ENCODE measurements around the gene SRRM3.
"Not testable (repeated sequence)": the region's sequence is repeated elsewhere in the genome, so short reads cannot be mapped to it uniquely, and the experiment has no call there.

SRRM3 gene

GRCh38 chr7:76226878-76227423 lies 25.3 kb downstream of the SRRM3 start:
- DNase-seq (ENCODE audit: low read depth in 1 of 2, low spot score in 1 of 2): not testable (repeated sequence)

DNA sequence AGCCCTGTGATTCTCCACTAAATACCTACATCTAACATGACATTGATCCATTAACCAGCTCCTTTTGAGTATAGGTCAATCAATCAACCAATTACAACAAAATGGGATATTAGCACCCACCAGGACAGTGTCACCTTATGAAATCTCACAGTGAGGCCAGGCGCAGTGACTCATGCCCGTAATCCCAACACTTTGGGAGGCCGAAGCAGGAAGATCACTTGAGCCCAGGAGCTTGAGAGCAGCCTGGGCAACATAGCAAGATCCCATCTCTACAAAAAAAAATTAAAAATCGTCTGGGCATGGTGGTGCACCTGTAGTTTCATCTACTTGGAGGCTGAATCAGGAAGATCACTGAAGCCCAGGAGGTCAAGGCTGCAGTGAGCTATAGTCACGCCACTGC lies 28.5 kb downstream of the SRRM3 start:
- DNase-seq (ENCODE audit: low read depth in 1 of 2, low spot score in 1 of 2): no peak

- DNase-seq (ENCODE audit: low read depth in 1 of 2, low spot score in 1 of 2): no peak
These were observed 29.4 kb downstream of the SRRM3 start for GRCh38 chr7:76231071-76231470.

DNA sequence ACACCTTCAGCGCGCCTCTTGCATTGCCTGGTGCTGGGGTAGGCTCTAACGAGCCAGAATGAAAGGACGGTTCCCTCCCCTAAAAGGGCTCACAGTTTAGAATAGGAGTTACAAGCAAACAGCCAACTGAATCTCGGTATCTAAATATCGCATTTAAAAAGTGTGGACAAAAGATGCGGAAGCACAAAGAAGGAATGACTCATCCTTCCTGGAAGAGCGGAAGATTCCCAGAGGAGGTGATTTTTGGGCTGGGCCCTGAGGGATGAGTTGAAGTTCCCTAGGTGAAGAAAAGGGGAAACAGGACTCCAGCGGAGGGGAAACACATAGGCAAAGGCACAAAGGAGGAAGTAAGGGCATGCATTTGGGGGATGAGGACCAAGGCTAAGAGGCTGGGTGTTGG lies 29.9 kb downstream of the SRRM3 start:
- DNase-seq (ENCODE audit: low read depth in 1 of 2, low spot score in 1 of 2): no peak

- no peak for DNase-seq (ENCODE audit: low read depth in 1 of 2, low spot score in 1 of 2)
These were observed 31.0 kb downstream of the SRRM3 start for GRCh38 chr7:76232698-76233097.

DNA sequence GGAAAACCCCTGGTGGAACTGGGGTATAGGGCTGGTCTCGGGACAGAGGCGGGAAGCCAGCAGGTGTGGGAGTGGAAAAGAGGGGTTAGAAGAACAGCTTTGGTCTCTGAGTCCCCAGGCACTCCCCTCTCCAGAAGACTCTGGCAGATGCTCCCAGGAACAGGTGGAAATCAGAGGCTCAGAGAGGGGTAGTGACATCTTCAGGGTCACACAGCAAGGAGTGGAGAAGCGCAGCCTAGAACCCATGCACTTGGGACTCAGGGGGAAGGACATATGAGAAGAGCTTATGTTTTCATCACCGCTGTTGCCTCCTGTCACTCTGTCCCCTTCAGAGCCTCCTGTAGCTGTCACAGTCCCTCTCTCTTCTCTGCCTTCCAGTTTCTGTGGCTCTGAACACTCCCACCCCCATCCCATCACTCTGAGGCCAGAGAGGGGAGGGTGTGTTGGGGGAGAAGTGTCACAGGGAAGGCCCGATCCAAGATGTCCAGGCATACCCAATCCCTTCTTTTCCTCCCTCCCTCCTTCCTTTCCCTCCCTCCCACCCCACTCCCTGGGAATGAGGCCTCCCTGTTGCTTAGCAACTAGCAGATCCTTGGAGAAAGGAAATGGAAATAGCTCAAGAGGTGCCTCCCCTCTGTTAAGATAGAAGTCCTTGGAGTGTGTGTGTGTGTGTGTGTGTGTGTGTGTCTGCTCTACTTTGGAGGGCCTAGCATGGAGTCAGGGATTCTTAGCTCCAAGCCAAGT lies 32.0 kb downstream of the SRRM3 start:
- no peak for DNase-seq (ENCODE audit: low read depth in 1 of 2, low spot score in 1 of 2)

- no peak for DNase-seq (ENCODE audit: low read depth in 1 of 2, low spot score in 1 of 2)
These were observed 32.5 kb downstream of the SRRM3 start for GRCh38 chr7:76234282-76234584.

DNA sequence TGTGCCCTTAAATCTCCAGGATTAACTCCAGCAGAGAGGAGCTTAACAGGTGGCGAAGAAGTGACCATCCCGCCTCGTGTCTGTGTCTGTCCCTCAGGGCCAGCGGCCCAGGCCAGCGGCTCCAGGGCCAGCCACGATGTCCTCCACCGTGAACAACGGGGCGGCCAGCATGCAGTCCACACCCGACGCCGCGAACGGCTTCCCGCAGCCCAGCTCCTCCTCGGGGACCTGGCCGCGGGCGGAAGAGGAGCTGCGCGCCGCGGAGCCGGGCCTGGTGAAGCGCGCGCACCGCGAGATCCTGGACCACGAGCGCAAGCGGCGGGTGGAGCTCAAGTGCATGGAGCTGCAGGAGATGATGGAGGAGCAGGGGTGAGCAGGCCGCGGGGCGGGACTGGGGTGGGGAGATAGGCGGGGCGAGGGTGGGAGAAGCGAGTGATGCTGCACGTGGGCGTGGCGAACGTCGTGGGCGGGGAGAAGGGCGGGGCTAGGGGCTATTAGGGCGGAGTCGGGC lies 33.3 kb downstream of the SRRM3 start:
- DNase-seq (ENCODE audit: low read depth in 1 of 2, low spot score in 1 of 2): peak; percentile 67 to 69

DNA sequence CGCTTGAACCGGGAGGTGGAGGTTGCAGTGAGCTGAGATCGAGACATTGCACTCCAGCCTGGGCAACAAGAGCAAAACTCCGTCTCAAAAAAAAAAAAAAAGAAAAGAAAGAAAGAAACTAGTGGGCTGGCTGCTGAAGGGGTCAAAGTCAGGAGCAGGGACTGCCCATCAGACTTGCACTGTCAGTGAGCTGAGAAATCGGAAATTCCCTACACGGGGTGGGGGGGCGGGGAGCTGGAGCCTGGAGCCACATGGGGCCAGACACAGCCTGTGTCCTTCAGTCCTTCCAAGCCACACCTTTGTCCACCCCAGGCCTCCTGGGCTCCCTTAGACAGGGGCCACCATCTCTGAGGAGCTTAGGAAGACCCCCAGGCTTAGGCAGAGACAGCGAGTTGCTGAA lies 34.5 kb downstream of the SRRM3 start:
- DNase-seq (ENCODE audit: low read depth in 1 of 2, low spot score in 1 of 2): no peak

DNA sequence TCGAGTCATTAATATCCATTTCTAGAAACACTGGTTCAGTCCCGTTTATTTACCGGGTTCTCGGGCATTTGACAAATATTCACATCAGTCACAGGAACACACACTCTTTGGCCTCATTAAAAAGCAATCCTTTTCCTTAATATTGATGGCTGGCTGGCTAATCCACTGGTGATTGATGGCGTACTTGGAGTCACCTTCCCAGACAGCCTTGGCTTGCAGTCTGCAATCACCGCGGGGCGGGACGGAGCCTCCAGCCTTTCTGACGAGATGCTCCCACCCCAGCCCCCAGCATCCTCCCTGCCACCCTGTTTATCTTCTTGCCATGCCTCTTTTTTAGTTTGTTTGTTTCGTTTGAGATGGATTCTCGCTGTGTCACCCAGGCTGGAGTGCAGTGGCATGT lies 36.6 kb downstream of the SRRM3 start:
- DNase-seq (ENCODE audit: low read depth in 1 of 2, low spot score in 1 of 2): no peak

- DNase-seq (ENCODE audit: low read depth in 1 of 2, low spot score in 1 of 2): no peak
These were observed 39.4 kb downstream of the SRRM3 start for GRCh38 chr7:76241141-76241540.

- not testable (repeated sequence) for DNase-seq (ENCODE audit: low read depth in 1 of 2, low spot score in 1 of 2)
These were observed 40.9 kb downstream of the SRRM3 start for GRCh38 chr7:76242517-76243063.

GRCh38 chr7:76244781-76245391 lies 43.2 kb downstream of the SRRM3 start:
- DNase-seq (ENCODE audit: low read depth in 1 of 2, low spot score in 1 of 2): no peak

- no peak for DNase-seq (ENCODE audit: low read depth in 1 of 2, low spot score in 1 of 2)
These were observed 45.2 kb downstream of the SRRM3 start for GRCh38 chr7:76246804-76247389.

DNA sequence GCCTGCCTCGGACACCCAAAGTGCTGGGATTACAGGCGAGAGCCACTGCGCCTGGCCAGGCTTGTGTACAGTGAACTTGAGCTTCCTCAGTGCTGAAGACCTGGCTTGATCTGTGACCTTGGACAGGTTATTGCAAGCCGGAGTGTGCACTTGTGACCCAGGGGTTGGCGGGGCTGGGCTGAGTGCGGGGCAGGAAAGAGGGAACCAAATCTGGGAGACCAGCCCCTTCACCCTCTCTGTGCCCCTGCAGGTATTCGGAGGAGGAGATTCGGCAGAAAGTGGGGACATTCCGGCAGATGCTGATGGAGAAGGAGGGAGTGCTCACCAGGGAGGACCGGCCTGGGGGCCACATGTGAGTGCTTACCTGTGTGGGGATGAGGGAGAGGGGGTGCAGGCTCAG lies 46.2 kb downstream of the SRRM3 start:
- DNase-seq (ENCODE audit: low read depth in 1 of 2, low spot score in 1 of 2): no peak

- no peak for DNase-seq (ENCODE audit: low read depth in 1 of 2, low spot score in 1 of 2)
These were observed 50.3 kb downstream of the SRRM3 start for GRCh38 chr7:76252021-76252420.

DNA sequence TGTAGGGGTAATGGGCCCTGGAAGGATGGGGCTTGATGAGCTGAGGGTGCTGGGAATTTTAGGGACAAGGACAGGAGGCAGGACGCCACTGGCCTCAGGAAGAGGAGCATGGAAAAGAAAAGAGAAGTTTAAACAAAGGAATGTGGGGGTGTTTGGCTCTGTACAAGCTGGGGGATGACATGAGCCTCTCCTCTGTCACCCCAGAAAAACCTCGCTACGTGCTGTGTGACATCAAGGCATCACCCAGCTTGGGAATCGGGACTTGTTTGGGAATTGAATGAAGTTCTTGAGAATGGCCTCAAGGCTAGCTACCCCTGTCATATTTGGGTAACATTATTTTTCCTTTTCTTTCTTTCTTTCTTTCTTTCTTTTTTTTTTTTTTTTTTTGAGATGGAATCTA lies 53.1 kb downstream of the SRRM3 start:
- no peak for DNase-seq (ENCODE audit: low read depth in 1 of 2, low spot score in 1 of 2)

GRCh38 chr7:76257973-76258372 lies 56.3 kb downstream of the SRRM3 start:
- no peak for DNase-seq (ENCODE audit: low read depth in 1 of 2, low spot score in 1 of 2)

- DNase-seq (ENCODE audit: low read depth in 1 of 2, low spot score in 1 of 2): no peak
These were observed 57.7 kb downstream of the SRRM3 start for GRCh38 chr7:76259124-76260093.

DNA sequence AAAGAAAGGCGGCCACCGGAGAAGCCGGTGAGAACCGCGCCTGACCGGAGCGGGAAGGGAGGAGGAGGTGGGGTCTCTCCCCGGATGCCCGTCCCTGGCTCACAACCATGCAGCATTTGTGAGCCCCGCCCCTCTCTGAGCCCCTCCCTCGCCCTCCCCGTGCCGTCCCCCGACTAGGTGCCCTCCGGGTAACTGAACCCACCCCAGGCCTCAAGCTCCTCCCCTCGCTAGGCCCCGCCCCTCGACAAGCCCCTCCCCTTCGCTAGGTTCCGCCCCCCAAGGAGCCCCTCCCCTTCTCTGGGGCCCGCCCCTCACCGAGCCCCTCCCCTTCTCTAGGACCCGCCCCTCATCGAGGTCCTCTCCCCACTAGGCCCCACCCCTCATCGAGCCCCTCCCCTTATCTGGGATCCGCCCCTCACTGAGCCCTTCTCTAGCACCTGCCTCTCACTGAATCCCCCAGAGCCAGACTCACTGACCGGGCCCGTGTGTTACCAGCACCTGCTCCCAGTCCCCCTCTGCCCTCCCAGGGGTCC lies 58.5 kb downstream of the SRRM3 start:
- peak; percentile 12 to 14 for DNase-seq (ENCODE audit: low read depth in 1 of 2, low spot score in 1 of 2)

GRCh38 chr7:76261329-76261728 lies 59.6 kb downstream of the SRRM3 start:
- no peak for DNase-seq (ENCODE audit: low read depth in 1 of 2, low spot score in 1 of 2)

Data from activated CD4-positive, alpha-beta T cell treated with anti-CD3 and anti-CD28 coated beads, Interleukin-2, amount 50 U/mL, for 24 hours (primary cell).